ENCODE data around the gene PHYHD1. TPM values are rescaled to one million over a fixed set of nuclear protein-coding genes. Genes with fewer than 3 reads are reported as not detected.

Gene PHYHD1
- total RNA-seq, 1 experiment from 2014 or later = 0.32 TPM

- RAD21 ChIA-PET (ENCODE audit: low non-redundant PET in 1 of 2, low total read pairs in 2 of 2, uncharacterized antibody in 2 of 2, unreplicated experiment in 2 of 2) = no interaction called here
- H3K9ac ChIP-seq (ENCODE audit: low read length) = no peak overlapping the region
- DNase-seq (ENCODE audit: low read depth, low spot score) (no peak), ATAC-seq (no peak)
- H4K20me1 ChIP-seq (ENCODE audit: insufficient read depth) = no peaks in the 10 kb centered on the region
- TF ChIP-seq FOSL1 (IDR thresholded peaks at IDR 0.05; ENCODE audit: low read depth) (no peak), ZBTB33 (IDR thresholded peaks at IDR 0.05; ENCODE audit: extremely low read depth, insufficient replicate concordance, low read length) (no peak), MAX (IDR thresholded peaks at IDR 0.05) (no peak), POLR2AphosphoS5 (IDR thresholded peaks at IDR 0.05; ENCODE audit: low read depth, low read length) (no peak), REST (IDR thresholded peaks at IDR 0.05; ENCODE audit: low read depth) (no peak), EZH2 (IDR thresholded peaks at IDR 0.05) (no peak), ZNF274 (IDR thresholded peaks at IDR 0.05; ENCODE audit: low read depth, low read length) (no peak), CTCF (IDR thresholded peaks at IDR 0.05 in 2 of 3, conservative IDR thresholded peaks at IDR 0.05 in 1 of 3; ENCODE audit: borderline replicate concordance in 1 of 3, insufficient read depth in 1 of 3, low read depth in 2 of 3, low read length in 2 of 3) (no peak), SIN3A (IDR thresholded peaks at IDR 0.05; ENCODE audit: low read depth) (no peak), SP1 (IDR thresholded peaks at IDR 0.05; ENCODE audit: low read depth) (no peak), CEBPB (IDR thresholded peaks at IDR 0.05; ENCODE audit: low read depth) (no peak), TCF7L2 (IDR thresholded peaks at IDR 0.05; ENCODE audit: borderline replicate concordance, extremely low read depth, insufficient read depth, insufficient read length) (no peak), EZH2phosphoT487 (IDR thresholded peaks at IDR 0.05; ENCODE audit: borderline replicate concordance) (no peak), ELF1 (IDR thresholded peaks at IDR 0.05; ENCODE audit: borderline replicate concordance, low read depth) (no peak), POLR2A (IDR thresholded peaks at IDR 0.05; ENCODE audit: borderline replicate concordance, extremely low read depth, insufficient read depth, insufficient read length) (no peak)
- no peak overlapping the region for H3K27ac ChIP-seq (ENCODE audit: low read depth, low read length)
- H3K4me2 ChIP-seq (ENCODE audit: low read length) = no peak overlapping the region
- no peaks in the 10 kb centered on the region for H3K9me2 ChIP-seq (ENCODE audit: insufficient read depth)
- no peaks in the 10 kb centered on the region for H3K27me3 ChIP-seq (ENCODE audit: insufficient read depth, low read length)
- no peak overlapping the region for H2AFZ ChIP-seq (ENCODE audit: low read depth, low read length, poor library complexity, severe bottlenecking)
- no peaks in the 10 kb centered on the region for H3K9me3 ChIP-seq (ENCODE audit: control insufficient read depth in 1 of 2, insufficient read depth in 1 of 2, low read depth in 1 of 2, low read length in 2 of 2)
- POLR2A ChIA-PET = no interaction called here
- intact Hi-C loops (cut with micrococcal nuclease) = no loop called here
- H3K4me1 ChIP-seq (ENCODE audit: control insufficient read depth in 1 of 2, insufficient read depth in 2 of 2, low read length in 2 of 2) = no peaks in the 10 kb centered on the region
- no TSS peak for BruUV-seq (replicated peaks)
- H3K79me2 ChIP-seq (ENCODE audit: insufficient read depth, low read length) = no peaks in the 10 kb centered on the region
- no peaks in the 10 kb centered on the region for H3K36me3 ChIP-seq (ENCODE audit: control insufficient read depth in 1 of 2, insufficient read depth in 2 of 2, low read length in 2 of 2)
- H3K4me3 ChIP-seq (replicated peaks in 1 of 2; ENCODE audit: low read depth in 1 of 2, low read length in 2 of 2) = no peak overlapping the region
- CTCF ChIA-PET = interaction anchor here (1.1 to 1.7 kb wide), 2 partner anchors 9 to 74 kb away, joined by 3 to 6 read pairs; no protein-coding TSS in a partner anchor
These were observed 16.8 kb downstream of the PHYHD1 start for GRCh38 chr9:128937310-128938165.

Data from HCT116 (cell line).